ENCODE results near the gene OXER1. TPM values are rescaled to one million over a fixed set of nuclear protein-coding genes. Genes with fewer than 3 reads are reported as not detected.
"Not testable (repeated sequence)": the region's sequence is repeated elsewhere in the genome, so short reads cannot be mapped to it uniquely, and the experiment has no call there.

Gene OXER1
- total RNA-seq, 1 donor from 2014 or later = 0.40 TPM

- ATAC-seq (ENCODE audit: poor library complexity); DNase-seq; intact Hi-C loops (cut with DNase I): not testable (repeated sequence)
Measured at GRCh38 chr2:42731316-42731715, 32.6 kb downstream of the OXER1 start.

- DNase-seq = no peak
Measured at GRCh38 chr2:42726680-42727079, 37.3 kb downstream of the OXER1 start.

GRCh38 chr2:42725657-42726056 is 38.3 kb downstream of the OXER1 start:
- ATAC-seq (ENCODE audit: poor library complexity) (no peak), DNase-seq (no peak)
- intact Hi-C loops (cut with DNase I) = no loop called here

More at GRCh38 chr2:42726680-42727079, 37.3 kb downstream of the OXER1 start:
- intact Hi-C loops (cut with DNase I) = no loop called here
- no peak for ATAC-seq (ENCODE audit: poor library complexity)

GRCh38 chr2:42724886-42725285 is 39.0 kb downstream of the OXER1 start:
- intact Hi-C loops (cut with DNase I) = no loop called here
- DNase-seq = no peak
- ATAC-seq (ENCODE audit: poor library complexity) = no peak

- DNase-seq (no peak), ATAC-seq (ENCODE audit: poor library complexity) (no peak)
- intact Hi-C loops (cut with DNase I) = no loop called here
Measured at GRCh38 chr2:42723465-42723864, 40.5 kb downstream of the OXER1 start.

- intact Hi-C loops (cut with DNase I) = no loop called here
- ATAC-seq (ENCODE audit: poor library complexity) = peak; percentile 91
- DNase-seq = peak; percentile 48
Measured at GRCh38 chr2:42722320-42723190, 41.4 kb downstream of the OXER1 start.

- no peak for DNase-seq
- intact Hi-C loops (cut with DNase I) = no loop called here
- peak; percentile 25 for ATAC-seq (ENCODE audit: poor library complexity)
Measured at GRCh38 chr2:42721898-42722297, 42.0 kb downstream of the OXER1 start.

- intact Hi-C loops (cut with DNase I) = no loop called here
- DNase-seq (no peak), ATAC-seq (ENCODE audit: poor library complexity) (no peak)
Measured at GRCh38 chr2:42714686-42715085, 49.2 kb downstream of the OXER1 start.

- ATAC-seq (ENCODE audit: poor library complexity) (no peak), DNase-seq (no peak)
- intact Hi-C loops (cut with DNase I) = no loop called here
Measured at GRCh38 chr2:42713920-42714319, 50.0 kb downstream of the OXER1 start.

- intact Hi-C loops (cut with DNase I) = no loop called here
- DNase-seq = no peak
- no peak for ATAC-seq (ENCODE audit: poor library complexity)
Measured at GRCh38 chr2:42712934-42713333, 51.0 kb downstream of the OXER1 start.

Other genes with a start within 250 kb of the OXER1 start
- 25.6 TPM for gene MTA3, start 195.5 kb downstream of the OXER1 start, total RNA-seq
- gene HAAO, start 28.4 kb upstream of the OXER1 start, total RNA-seq = 2.3 TPM